Coronary artery (tissue), 2 donors: ENCODE measurements around the gene CTAGE1.

Source experiments
- DNase-seq: peaks from one replicate; pipeline ENCODE4 v3.0.0-alpha.2; 2017; ENCODE audit warnings: low spot score
- H3K27ac ChIP-seq, 2 donors: fragments of 200-600 bp; sonication (generic); one replicate each; pipeline ENCODE4 v1.5.1; 2016 to 2019
- H3K4me3 ChIP-seq: fragments of 200-600 bp; sonication (generic); 2 replicates; pipeline ENCODE4 v1.5.1; 2016; ENCODE audit warnings: mild to moderate bottlenecking, moderate library complexity
- TF ChIP-seq, protein P1 (sequence below): fragments of 200-600 bp; sonication (generic); IDR thresholded peaks from one replicate; pipeline ENCODE4 v1.5.1; 2019; ENCODE audit warnings: antibody characterized with exemption

The CTAGE1 gene

DNA sequence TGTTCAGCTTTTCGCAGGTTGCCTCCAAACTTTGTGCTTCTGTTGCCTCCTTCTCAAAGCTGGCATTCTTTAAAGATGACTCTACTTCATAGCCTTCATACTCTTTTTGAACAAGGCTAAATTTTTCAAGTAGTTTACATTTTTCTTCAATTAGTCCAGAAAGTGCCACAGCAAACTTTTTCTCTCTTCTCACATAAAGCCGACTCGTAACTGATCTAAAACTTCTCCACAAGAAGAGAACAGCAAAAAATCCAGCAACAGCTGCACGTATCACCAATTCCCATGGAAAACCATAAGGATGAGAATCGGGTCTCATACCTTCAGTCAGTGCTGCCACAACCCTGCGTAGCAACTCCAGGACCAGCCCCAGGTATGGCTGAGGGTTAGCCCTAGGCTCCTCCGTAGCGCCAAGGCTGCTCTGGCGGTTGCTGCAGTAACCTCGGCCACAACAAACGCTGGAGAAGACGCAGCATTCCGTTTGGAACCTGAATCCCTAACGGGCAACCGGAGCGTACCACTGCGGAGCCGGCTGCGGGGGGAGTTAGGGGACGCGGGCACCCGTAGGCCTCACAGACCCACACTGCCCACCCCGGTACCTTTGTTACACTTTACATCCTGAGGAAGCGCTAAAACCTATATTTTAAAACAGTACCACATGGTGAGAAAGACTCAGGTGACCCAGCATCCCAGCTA, at the start of gene CTAGE1:
CTAGE1 (minus strand) TSS at position 420 of the 693 bp plus-strand sequence; CDS start at position 316, 104 bp downstream.
- Histone ChIP-seq H3K4me3 (no peak within 1 kb of the TSS), H3K27ac (no peak within 1 kb of the TSS)
- DNase-seq, result no peak
- TF ChIP-seq, protein P1, sequence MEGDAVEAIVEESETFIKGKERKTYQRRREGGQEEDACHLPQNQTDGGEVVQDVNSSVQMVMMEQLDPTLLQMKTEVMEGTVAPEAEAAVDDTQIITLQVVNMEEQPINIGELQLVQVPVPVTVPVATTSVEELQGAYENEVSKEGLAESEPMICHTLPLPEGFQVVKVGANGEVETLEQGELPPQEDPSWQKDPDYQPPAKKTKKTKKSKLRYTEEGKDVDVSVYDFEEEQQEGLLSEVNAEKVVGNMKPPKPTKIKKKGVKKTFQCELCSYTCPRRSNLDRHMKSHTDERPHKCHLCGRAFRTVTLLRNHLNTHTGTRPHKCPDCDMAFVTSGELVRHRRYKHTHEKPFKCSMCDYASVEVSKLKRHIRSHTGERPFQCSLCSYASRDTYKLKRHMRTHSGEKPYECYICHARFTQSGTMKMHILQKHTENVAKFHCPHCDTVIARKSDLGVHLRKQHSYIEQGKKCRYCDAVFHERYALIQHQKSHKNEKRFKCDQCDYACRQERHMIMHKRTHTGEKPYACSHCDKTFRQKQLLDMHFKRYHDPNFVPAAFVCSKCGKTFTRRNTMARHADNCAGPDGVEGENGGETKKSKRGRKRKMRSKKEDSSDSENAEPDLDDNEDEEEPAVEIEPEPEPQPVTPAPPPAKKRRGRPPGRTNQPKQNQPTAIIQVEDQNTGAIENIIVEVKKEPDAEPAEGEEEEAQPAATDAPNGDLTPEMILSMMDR, result no peak

GRCh38 chr18:22466608-22467395, 49.1 kb upstream of the CTAGE1 start:
- peak overlapping the region; percentile 16 for H3K4me3 ChIP-seq
- TF ChIP-seq, protein P1, result no peak
- DNase-seq, result no peak
- peak overlapping the region; percentile 69 to 91 for H3K27ac ChIP-seq

GRCh38 chr18:22465859-22466457, 48.2 kb upstream of the CTAGE1 start:
- Histone ChIP-seq H3K27ac (peak overlapping the region; percentile 69 to 91), H3K4me3 (peak overlapping the region; percentile 16)
- DNase-seq, result peak; percentile 87
- TF ChIP-seq, protein P1, result no peak

DNA sequence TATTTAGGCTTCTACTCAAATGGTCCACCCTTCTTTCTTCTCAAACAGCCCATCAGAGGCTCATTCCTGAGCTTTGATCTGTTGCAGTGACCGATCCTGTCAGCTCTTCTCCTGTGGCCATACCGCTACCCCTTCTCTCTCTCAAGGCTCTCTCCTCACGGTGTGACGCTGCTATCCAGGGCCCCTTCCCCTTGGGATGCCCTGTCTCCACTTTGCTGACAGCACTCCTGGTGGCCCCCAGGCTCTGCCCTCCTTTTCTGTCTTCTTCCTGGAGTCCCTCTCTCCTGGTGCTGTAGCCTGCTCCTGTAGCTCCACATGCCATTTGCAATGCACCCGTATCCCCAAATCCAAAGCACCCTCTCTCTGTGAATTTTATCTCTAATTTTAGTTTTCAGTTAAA, 45.4 kb upstream of the CTAGE1 start:
- TF ChIP-seq, protein P1, result no peak
- Histone ChIP-seq H3K27ac (no peak overlapping the region), H3K4me3 (no peak overlapping the region)
- no peak for DNase-seq

GRCh38 chr18:22459491-22459890, 41.8 kb upstream of the CTAGE1 start:
- no peak overlapping the region for H3K4me3 ChIP-seq
- H3K27ac ChIP-seq, result no peak overlapping the region
- TF ChIP-seq, protein P1, result no peak
- no peak for DNase-seq

GRCh38 chr18:22457524-22457923, 39.8 kb upstream of the CTAGE1 start:
- H3K4me3 ChIP-seq, result no peak overlapping the region
- TF ChIP-seq, protein P1, result no peak
- no peak for DNase-seq

More at GRCh38 chr18:22457524-22457923, 39.8 kb upstream of the CTAGE1 start:
- no peak overlapping the region for H3K27ac ChIP-seq
